H1 (cell line): ENCODE measurements around the gene ZNF358.

Experiments
- EP300 ChIP-seq, 2 experiments: IDR thresholded peaks; 1 replicate in 1 of 2; 2 replicates in 1 of 2; pipeline ENCODE4 v1.6.1; 2011 to 2012; ENCODE audit warnings: low read depth in 2 of 2, low read length in 2 of 2, mild to moderate bottlenecking in 2 of 2, borderline replicate concordance in 1 of 2, inconsistent platforms in 1 of 2, moderate library complexity in 1 of 2
- EZH2 ChIP-seq: fragments of 200-600 bp; sonication (generic); IDR thresholded peaks from 2 replicates; pipeline ENCODE4 v1.7.1; 2012; ENCODE audit warnings: low read depth, mild to moderate bottlenecking, moderate library complexity, low read length, inconsistent platforms; ENCODE audit not compliant: severe bottlenecking
- JUN ChIP-seq: IDR thresholded peaks from 2 replicates; pipeline ENCODE4 v1.6.1; 2011; ENCODE audit warnings: low read depth, mild to moderate bottlenecking, improper control_type of control experiment, low read length
- RAD21 ChIP-seq, 2 experiments: IDR thresholded peaks in 1 of 2; conservative IDR thresholded peaks in 1 of 2; 2 replicates each; pipeline ENCODE4 v1.6.1; 2011; ENCODE audit warnings: low read depth in 2 of 2, low read length in 2 of 2, improper control_type of control experiment in 1 of 2, inconsistent platforms in 1 of 2, mild to moderate bottlenecking in 1 of 2, moderate library complexity in 1 of 2
- SIN3A ChIP-seq, 2 experiments: IDR thresholded peaks in 1 of 2; conservative IDR thresholded peaks in 1 of 2; 2 replicates each; pipeline ENCODE4 v1.6.1; 2011 to 2012; ENCODE audit warnings: low read length in 2 of 2, improper control_type of control experiment in 1 of 2, low read depth in 1 of 2, mild to moderate bottlenecking in 1 of 2
- SIRT6 ChIP-seq: IDR thresholded peaks from one replicate; pipeline ENCODE4 v1.7.1; 2012; ENCODE audit warnings: low read length, inconsistent platforms
- YY1 ChIP-seq: IDR thresholded peaks from 2 replicates; pipeline ENCODE4 v1.6.1; 2011; ENCODE audit warnings: low read depth, mild to moderate bottlenecking, low read length
- TF ChIP-seq, protein P1 (sequence below): IDR thresholded peaks from 2 replicates; pipeline ENCODE4 v1.6.1; 2012; ENCODE audit warnings: inconsistent platforms
- TF ChIP-seq, protein P2 (sequence below), 3 experiments: IDR thresholded peaks; 1 replicate in 2 of 3; 2 replicates in 1 of 3; pipeline versions ENCODE4 v1.5.1 to v1.6.1; 2011; ENCODE audit warnings: low read length in 3 of 3, mild to moderate bottlenecking in 3 of 3, inconsistent platforms in 2 of 3, low read depth in 1 of 3, moderate library complexity in 1 of 3; ENCODE audit not compliant: insufficient read depth in 1 of 3; ENCODE audit errors: control extremely low read depth in 1 of 3
- TF ChIP-seq, protein P3 (sequence below): IDR thresholded peaks from 2 replicates; pipeline ENCODE4 v1.6.1; 2012; ENCODE audit warnings: inconsistent platforms

DNA sequence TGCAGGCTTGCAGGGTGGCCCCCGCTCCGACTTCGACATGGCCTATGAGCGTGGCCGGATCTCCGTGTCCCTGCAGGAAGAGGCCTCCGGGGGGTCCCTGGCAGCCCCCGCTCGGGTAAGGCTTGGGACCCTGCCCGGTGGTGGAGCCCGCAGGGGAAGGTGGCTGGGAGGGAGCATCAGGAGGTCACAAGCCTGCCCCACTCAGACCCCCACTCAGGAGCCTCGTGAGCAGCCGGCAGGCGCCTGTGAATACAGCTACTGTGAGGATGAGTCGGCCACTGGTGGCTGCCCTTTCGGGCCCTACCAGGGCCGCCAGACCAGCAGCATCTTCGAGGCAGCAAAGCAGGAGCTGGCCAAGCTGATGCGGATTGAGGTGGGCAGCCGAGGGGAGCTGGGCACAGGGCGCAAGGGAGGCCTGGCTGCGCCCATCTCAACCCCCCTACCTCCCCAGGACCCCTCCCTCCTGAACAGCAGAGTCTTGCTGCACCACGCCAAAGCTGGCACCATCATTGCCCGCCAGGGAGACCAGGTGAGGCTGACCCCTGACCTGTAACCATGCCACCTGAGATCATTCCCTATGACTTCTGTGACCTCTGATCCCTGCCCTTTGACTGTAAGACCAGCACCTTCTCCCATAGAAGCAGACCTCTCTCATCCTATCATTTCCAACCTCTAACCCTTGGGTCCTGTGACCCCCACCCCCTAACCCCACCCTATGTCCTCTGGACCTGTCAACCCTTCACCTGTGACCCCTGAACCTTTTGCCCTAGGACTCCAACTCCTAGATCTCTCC is 26.8 kb downstream of the ZNF358 start:
- TF ChIP-seq JUN (no peak), EZH2 (no peak), EP300 (IDR thresholded peaks at IDR 0.05; ENCODE audit: borderline replicate concordance in 1 of 2, low read depth in 2 of 2, low read length in 2 of 2) (no peak), SIRT6 (no peak), RAD21 (IDR thresholded peaks at IDR 0.05 in 1 of 2, conservative IDR thresholded peaks at IDR 0.05 in 1 of 2; ENCODE audit: low read depth in 2 of 2, low read length in 2 of 2) (no peak), YY1 (no peak), SIN3A (conservative IDR thresholded peaks at IDR 0.05 in 1 of 2, IDR thresholded peaks at IDR 0.05 in 1 of 2; ENCODE audit: low read depth in 1 of 2, low read length in 2 of 2) (no peak)
- TF ChIP-seq, protein P1, sequence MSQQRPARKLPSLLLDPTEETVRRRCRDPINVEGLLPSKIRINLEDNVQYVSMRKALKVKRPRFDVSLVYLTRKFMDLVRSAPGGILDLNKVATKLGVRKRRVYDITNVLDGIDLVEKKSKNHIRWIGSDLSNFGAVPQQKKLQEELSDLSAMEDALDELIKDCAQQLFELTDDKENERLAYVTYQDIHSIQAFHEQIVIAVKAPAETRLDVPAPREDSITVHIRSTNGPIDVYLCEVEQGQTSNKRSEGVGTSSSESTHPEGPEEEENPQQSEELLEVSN, result no peak
- TF ChIP-seq, protein P2, sequence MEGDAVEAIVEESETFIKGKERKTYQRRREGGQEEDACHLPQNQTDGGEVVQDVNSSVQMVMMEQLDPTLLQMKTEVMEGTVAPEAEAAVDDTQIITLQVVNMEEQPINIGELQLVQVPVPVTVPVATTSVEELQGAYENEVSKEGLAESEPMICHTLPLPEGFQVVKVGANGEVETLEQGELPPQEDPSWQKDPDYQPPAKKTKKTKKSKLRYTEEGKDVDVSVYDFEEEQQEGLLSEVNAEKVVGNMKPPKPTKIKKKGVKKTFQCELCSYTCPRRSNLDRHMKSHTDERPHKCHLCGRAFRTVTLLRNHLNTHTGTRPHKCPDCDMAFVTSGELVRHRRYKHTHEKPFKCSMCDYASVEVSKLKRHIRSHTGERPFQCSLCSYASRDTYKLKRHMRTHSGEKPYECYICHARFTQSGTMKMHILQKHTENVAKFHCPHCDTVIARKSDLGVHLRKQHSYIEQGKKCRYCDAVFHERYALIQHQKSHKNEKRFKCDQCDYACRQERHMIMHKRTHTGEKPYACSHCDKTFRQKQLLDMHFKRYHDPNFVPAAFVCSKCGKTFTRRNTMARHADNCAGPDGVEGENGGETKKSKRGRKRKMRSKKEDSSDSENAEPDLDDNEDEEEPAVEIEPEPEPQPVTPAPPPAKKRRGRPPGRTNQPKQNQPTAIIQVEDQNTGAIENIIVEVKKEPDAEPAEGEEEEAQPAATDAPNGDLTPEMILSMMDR (IDR thresholded peaks at IDR 0.05; ENCODE audit: control extremely low read depth in 1 of 3, insufficient read depth in 1 of 3, low read depth in 1 of 3, low read length in 3 of 3), result no peak
- TF ChIP-seq, protein P3, sequence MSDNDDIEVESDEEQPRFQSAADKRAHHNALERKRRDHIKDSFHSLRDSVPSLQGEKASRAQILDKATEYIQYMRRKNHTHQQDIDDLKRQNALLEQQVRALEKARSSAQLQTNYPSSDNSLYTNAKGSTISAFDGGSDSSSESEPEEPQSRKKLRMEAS, result no peak
